WTC11 (cell line): ENCODE data around the gene BLVRA. TPM values are rescaled to one million over a fixed set of nuclear protein-coding genes. Genes with fewer than 3 reads are reported as not detected.
"Not testable (repeated sequence)": the region's sequence is repeated elsewhere in the genome, so short reads cannot be mapped to it uniquely, and the experiment has no call there.

Experiments used
- ATAC-seq: fragments of 200-7000 bp; cut with Tn5 transposase; 2 replicates; pipeline ENCODE4 v1.10.0; 2021; ENCODE audit warnings: mild to moderate bottlenecking, moderate library complexity
- CTCF ChIA-PET: fragments of 300-600 bp; sonication (Branson Sonifier 250); formaldehyde crosslinking; loops from one replicate; lab custom pipeline; 2021; ENCODE audit warnings: antibody characterized with exemption; lab: Charles Lee
- POLR2A ChIA-PET: fragments of 350-600 bp; sonication (Branson Sonifier 250); formaldehyde crosslinking; loops from one replicate; lab custom pipeline; 2021; ENCODE audit warnings: antibody characterized with exemption; lab: Charles Lee
- DNase-seq: peaks from one replicate; pipeline ENCODE4 v3.0.0; 2021; ENCODE audit warnings: low spot score
- H3K27ac Mint-ChIP-seq: 2 replicates; pipeline ENCODE4 v1.8.0; 2021; ENCODE audit warnings: mixed read lengths
- H3K27me3 Mint-ChIP-seq: 2 replicates; pipeline ENCODE4 v1.8.0; 2021; ENCODE audit warnings: low read depth, mild to moderate bottlenecking, moderate library complexity, mixed read lengths
- H3K36me3 Mint-ChIP-seq: 2 replicates; pipeline ENCODE4 v1.8.0; 2021; ENCODE audit warnings: mixed read lengths
- H3K4me1 Mint-ChIP-seq: 2 replicates; pipeline ENCODE4 v1.8.0; 2022; ENCODE audit warnings: mixed read lengths
- H3K4me3 Mint-ChIP-seq: 2 replicates; pipeline ENCODE4 v1.8.0; 2021; ENCODE audit warnings: mild to moderate bottlenecking, moderate library complexity, mixed read lengths
- H3K9me3 Mint-ChIP-seq: 2 replicates; pipeline ENCODE4 v1.8.0; 2021; ENCODE audit warnings: mixed read lengths
- CBFB ChIP-seq: sonication (generic); formaldehyde crosslinking; IDR thresholded peaks from 2 replicates; pipeline ENCODE4 v1.8.1; 2022; ENCODE audit warnings: mild to moderate bottlenecking, low read depth, missing genetic modification reagents
- FOXJ3 ChIP-seq: sonication (generic); formaldehyde crosslinking; IDR thresholded peaks from 2 replicates; pipeline ENCODE4 v1.9.0; 2021; ENCODE audit warnings: missing genetic modification reagents, mild to moderate bottlenecking, borderline replicate concordance
- GRHL2 ChIP-seq: fragments of 250-450 bp; sonication (Bioruptor Pico); IDR thresholded peaks from 2 replicates; pipeline ENCODE4 v1.8.0; 2022; ENCODE audit warnings: mild to moderate bottlenecking, moderate library complexity; ENCODE audit not compliant: insufficient replicate concordance, severe bottlenecking
- HMGA2 ChIP-seq: fragments of 250-450 bp; sonication (Bioruptor Pico); IDR thresholded peaks from 2 replicates; pipeline ENCODE4 v1.4.0; 2021; ENCODE audit warnings: mild to moderate bottlenecking, moderate library complexity
- JUN ChIP-seq: sonication (generic); formaldehyde crosslinking; IDR thresholded peaks from 2 replicates; pipeline ENCODE4 v1.8.0; 2023; ENCODE audit warnings: mild to moderate bottlenecking, missing genetic modification reagents
- MYBL2 ChIP-seq: sonication (generic); formaldehyde crosslinking; IDR thresholded peaks from 2 replicates; pipeline ENCODE4 v1.8.1; 2023; ENCODE audit warnings: mild to moderate bottlenecking, moderate library complexity, missing genetic modification reagents
- NFE2L1 ChIP-seq: sonication (generic); formaldehyde crosslinking; IDR thresholded peaks from 2 replicates; pipeline ENCODE4 v1.8.1; 2023; ENCODE audit warnings: missing genetic modification reagents
- NR2C2 ChIP-seq: sonication (generic); formaldehyde crosslinking; IDR thresholded peaks from 2 replicates; pipeline ENCODE4 v1.8.0; 2022; ENCODE audit warnings: mild to moderate bottlenecking, missing genetic modification reagents
- RELA ChIP-seq: sonication (generic); formaldehyde crosslinking; IDR thresholded peaks from 2 replicates; pipeline ENCODE4 v1.8.1; 2022; ENCODE audit warnings: missing genetic modification reagents, mild to moderate bottlenecking, borderline replicate concordance
- RORB ChIP-seq: fragments of 250-450 bp; sonication (Bioruptor Pico); IDR thresholded peaks from 2 replicates; pipeline ENCODE4 v1.9.0; 2021; ENCODE audit warnings: mild to moderate bottlenecking
- SMAD3 ChIP-seq: sonication (generic); formaldehyde crosslinking; IDR thresholded peaks from 2 replicates; pipeline ENCODE4 v1.8.0; 2022; ENCODE audit warnings: missing genetic modification reagents, mild to moderate bottlenecking, borderline replicate concordance
- SOX15 ChIP-seq: fragments of 250-450 bp; sonication (Bioruptor Pico); IDR thresholded peaks from 2 replicates; pipeline ENCODE4 v1.9.0; 2021; ENCODE audit warnings: mild to moderate bottlenecking
- TP53 ChIP-seq: sonication (generic); formaldehyde crosslinking; IDR thresholded peaks from 2 replicates; pipeline ENCODE4 v1.8.1; 2023; ENCODE audit warnings: mild to moderate bottlenecking, missing genetic modification reagents
- ZBTB21 ChIP-seq: sonication (generic); formaldehyde crosslinking; IDR thresholded peaks from 2 replicates; pipeline ENCODE4 v1.8.1; 2023; ENCODE audit warnings: mild to moderate bottlenecking, missing genetic modification reagents, borderline replicate concordance
- ZNF219 ChIP-seq: sonication (generic); formaldehyde crosslinking; IDR thresholded peaks from 2 replicates; pipeline ENCODE4 v1.8.0; 2023; ENCODE audit warnings: missing genetic modification reagents, mild to moderate bottlenecking, borderline replicate concordance
- ZNF317 ChIP-seq: sonication (generic); formaldehyde crosslinking; IDR thresholded peaks from 2 replicates; pipeline ENCODE4 v1.8.1; 2023; ENCODE audit warnings: low read depth, mild to moderate bottlenecking, moderate library complexity, missing genetic modification reagents, borderline replicate concordance
- total RNA-seq: library from RNA; stranded (reverse); gene quantifications from 3 replicates; pipeline ENCODE4 v1.2.3, GENCODE V29; 2021
- TF ChIP-seq, protein P1 (sequence below): sonication (generic); formaldehyde crosslinking; IDR thresholded peaks from 2 replicates; pipeline ENCODE4 v1.8.1; 2022; ENCODE audit warnings: low read depth, missing genetic modification reagents, borderline replicate concordance
- TF ChIP-seq, protein P2 (sequence below): sonication (generic); formaldehyde crosslinking; IDR thresholded peaks from 2 replicates; pipeline ENCODE4 v1.8.0; 2022; ENCODE audit warnings: missing genetic modification reagents

The BLVRA gene
- total RNA-seq, 1 experiment from 2014 or later = 35.5 TPM

DNA sequence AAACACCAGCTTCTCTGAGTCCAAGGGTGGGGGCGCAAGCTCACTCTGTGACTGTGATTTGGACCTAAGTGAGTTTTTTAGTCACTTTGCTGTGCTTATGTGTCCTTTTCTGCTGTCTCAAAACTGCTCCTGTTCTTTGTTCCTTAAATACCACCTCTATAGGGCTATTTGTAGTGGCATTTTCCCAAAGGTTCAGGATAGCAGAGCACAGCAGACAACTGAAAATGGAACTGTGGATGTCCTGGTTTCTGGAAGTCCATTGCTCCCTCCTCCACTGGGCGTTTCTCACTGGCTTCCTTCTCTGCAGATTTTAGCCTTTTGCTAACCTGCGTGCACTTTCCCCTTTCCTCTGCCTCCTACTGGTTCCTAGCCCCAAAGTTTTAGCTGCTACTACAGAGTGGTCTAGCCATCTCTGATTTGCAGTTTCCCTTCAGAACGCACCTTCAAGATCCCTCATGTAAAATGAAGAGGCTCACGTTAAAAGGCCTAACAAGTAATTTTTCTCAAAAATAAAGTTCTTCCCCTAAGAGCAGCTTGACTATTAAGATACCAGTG, 25.6 kb downstream of the BLVRA start:
- DNase-seq = no peak
- Mint-ChIP-seq H3K4me3 (no peak overlapping the region), H3K9me3 (peaks cover 11% of the 10 kb centered on the region), H3K27ac (no peak overlapping the region), H3K36me3 (peaks cover 20% of the 10 kb centered on the region), H3K4me1 (peaks cover 5% of the 10 kb centered on the region; the same call in 1 of the 2 replicates), H3K27me3 (no peaks in the 10 kb centered on the region)
- POLR2A ChIA-PET = interaction anchor here (0.6 kb wide), 1 partner anchor 22 kb away, joined by 4 read pairs; no protein-coding TSS in a partner anchor
- no peak for TF ChIP-seq FOXJ3 (CRISPR knock-in tag)
- TF ChIP-seq ZNF317 (CRISPR knock-in tag) = peak; percentile 85
- CTCF ChIA-PET = interaction anchor here (2.3 kb wide), 1 partner anchor 202 kb away, joined by 7 read pairs; the partner anchor contains the start of gene STK17A
- no peak for ATAC-seq

DNA sequence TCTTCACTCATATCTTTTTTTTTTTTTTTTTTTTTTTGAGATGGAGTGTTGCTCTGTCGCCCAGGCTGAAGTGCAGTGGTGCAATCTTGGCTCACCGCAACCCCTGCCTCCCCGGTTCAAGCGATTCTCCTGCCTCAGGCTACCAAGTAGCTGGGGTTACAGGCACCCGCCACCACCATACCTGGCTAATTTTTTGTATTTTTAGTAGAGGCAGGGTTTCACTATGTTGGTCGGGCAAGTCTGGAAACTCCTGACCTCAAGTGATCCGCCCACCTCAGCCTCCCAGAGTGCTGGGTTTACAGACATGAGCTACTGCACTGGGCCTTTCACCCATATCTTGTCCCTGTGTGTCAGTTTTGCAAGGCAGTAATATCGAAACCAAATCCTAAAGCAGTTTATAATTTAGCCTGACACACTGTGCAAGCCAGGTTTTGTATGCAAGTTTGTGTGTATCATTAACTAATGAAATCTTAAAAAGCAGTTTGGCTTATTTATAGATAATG, 26.2 kb downstream of the BLVRA start:
- not testable (repeated sequence) for H3K27me3 Mint-ChIP-seq, H3K4me3 Mint-ChIP-seq, H3K4me1 Mint-ChIP-seq, H3K9me3 Mint-ChIP-seq, H3K27ac Mint-ChIP-seq, ATAC-seq, DNase-seq
- ChIA-PET CTCF (interaction anchor here (0.9 to 2.3 kb wide), 2 partner anchors 26 to 202 kb away, joined by 4 to 7 read pairs; partner anchors contain the start of gene STK17A), POLR2A (interaction anchor here (0.6 kb wide), 1 partner anchor 22 kb away, joined by 4 read pairs; no protein-coding TSS in a partner anchor)
- H3K36me3 Mint-ChIP-seq = peaks cover 18% of the 10 kb centered on the region

DNA sequence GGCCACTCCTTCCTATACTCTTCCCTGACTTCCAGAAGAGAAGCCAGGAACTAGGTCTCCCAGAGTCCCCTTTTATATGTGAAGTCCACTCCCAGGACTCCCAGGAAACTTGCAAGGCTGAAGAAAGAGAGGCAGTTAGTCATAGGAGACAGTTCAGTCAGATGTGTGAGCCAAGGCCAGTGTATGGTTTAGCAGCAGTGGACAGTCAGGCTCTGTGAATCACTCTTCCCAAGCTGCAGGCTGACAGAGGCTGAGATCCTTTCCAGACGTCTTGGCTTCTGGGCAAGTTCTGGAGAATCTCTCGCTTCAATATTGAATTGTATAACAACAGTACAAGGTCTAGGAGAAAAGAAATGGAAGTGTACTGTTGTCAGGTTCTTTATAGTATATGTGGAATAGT, 26.9 kb downstream of the BLVRA start:
- CTCF ChIA-PET = interaction anchor here (0.9 kb wide), 1 partner anchor 26 kb away, joined by 4 read pairs; no protein-coding TSS in a partner anchor
- no peak for DNase-seq
- no peak for ATAC-seq
- no peak overlapping the region for H3K4me3 Mint-ChIP-seq
- TF ChIP-seq RELA (CRISPR knock-in tag) = no peak
- no peak for TF ChIP-seq ZBTB21 (CRISPR knock-in tag)
- TF ChIP-seq, protein P1, sequence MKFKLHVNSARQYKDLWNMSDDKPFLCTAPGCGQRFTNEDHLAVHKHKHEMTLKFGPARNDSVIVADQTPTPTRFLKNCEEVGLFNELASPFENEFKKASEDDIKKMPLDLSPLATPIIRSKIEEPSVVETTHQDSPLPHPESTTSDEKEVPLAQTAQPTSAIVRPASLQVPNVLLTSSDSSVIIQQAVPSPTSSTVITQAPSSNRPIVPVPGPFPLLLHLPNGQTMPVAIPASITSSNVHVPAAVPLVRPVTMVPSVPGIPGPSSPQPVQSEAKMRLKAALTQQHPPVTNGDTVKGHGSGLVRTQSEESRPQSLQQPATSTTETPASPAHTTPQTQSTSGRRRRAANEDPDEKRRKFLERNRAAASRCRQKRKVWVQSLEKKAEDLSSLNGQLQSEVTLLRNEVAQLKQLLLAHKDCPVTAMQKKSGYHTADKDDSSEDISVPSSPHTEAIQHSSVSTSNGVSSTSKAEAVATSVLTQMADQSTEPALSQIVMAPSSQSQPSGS (CRISPR knock-in tag) = no peak
- no peak for TF ChIP-seq ZNF219
- TF ChIP-seq, protein P2, sequence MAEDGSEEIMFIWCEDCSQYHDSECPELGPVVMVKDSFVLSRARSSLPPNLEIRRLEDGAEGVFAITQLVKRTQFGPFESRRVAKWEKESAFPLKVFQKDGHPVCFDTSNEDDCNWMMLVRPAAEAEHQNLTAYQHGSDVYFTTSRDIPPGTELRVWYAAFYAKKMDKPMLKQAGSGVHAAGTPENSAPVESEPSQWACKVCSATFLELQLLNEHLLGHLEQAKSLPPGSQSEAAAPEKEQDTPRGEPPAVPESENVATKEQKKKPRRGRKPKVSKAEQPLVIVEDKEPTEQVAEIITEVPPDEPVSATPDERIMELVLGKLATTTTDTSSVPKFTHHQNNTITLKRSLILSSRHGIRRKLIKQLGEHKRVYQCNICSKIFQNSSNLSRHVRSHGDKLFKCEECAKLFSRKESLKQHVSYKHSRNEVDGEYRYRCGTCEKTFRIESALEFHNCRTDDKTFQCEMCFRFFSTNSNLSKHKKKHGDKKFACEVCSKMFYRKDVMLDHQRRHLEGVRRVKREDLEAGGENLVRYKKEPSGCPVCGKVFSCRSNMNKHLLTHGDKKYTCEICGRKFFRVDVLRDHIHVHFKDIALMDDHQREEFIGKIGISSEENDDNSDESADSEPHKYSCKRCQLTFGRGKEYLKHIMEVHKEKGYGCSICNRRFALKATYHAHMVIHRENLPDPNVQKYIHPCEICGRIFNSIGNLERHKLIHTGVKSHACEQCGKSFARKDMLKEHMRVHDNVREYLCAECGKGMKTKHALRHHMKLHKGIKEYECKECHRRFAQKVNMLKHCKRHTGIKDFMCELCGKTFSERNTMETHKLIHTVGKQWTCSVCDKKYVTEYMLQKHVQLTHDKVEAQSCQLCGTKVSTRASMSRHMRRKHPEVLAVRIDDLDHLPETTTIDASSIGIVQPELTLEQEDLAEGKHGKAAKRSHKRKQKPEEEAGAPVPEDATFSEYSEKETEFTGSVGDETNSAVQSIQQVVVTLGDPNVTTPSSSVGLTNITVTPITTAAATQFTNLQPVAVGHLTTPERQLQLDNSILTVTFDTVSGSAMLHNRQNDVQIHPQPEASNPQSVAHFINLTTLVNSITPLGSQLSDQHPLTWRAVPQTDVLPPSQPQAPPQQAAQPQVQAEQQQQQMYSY = no peak
- TF ChIP-seq MYBL2 (CRISPR knock-in tag) = no peak
- TF ChIP-seq NFE2L1 (CRISPR knock-in tag) = no peak
- no peak for TF ChIP-seq NR2C2
- TF ChIP-seq HMGA2 (CRISPR knock-in tag) = no peak
- no peak for TF ChIP-seq GRHL2 (CRISPR knock-in tag)
- no peak for TF ChIP-seq JUN (CRISPR knock-in tag)
- TF ChIP-seq SMAD3 (CRISPR knock-in tag) = no peak
- TF ChIP-seq CBFB (CRISPR knock-in tag) = no peak
- no peak for TF ChIP-seq RORB (CRISPR knock-in tag)
- TF ChIP-seq SOX15 (CRISPR knock-in tag) = no peak
- no peak for TF ChIP-seq TP53 (CRISPR knock-in tag)
- TF ChIP-seq, all 79 proteins: peak for 0
- H3K27ac Mint-ChIP-seq = no peak overlapping the region
- POLR2A ChIA-PET = no interaction called here
- no peaks in the 10 kb centered on the region for H3K27me3 Mint-ChIP-seq
- H3K4me1 Mint-ChIP-seq = peaks cover 5% of the 10 kb centered on the region; the same call in 1 of the 2 replicates
- peaks cover 2% of the 10 kb centered on the region for H3K9me3 Mint-ChIP-seq
- peaks cover 12% of the 10 kb centered on the region for H3K36me3 Mint-ChIP-seq
